ENCODE results near the gene TRABD2B. TPM values are rescaled to one million over a fixed set of nuclear protein-coding genes. Genes with fewer than 3 reads are reported as not detected.

Gene TRABD2B
- total RNA-seq, 1 experiment from 2014 or later: not detected

- DNase-seq (ENCODE audit: low read depth, low spot score): no peak
- in situ Hi-C loops (cut with HindIII; ENCODE audit: low pct_unique_long_range_greater_than_20kb, low sequenced_read_pairs): no loop called here
Measured at GRCh38 chr1:47794081-47794480, 203.1 kb downstream of the TRABD2B start.

- no peak for DNase-seq (ENCODE audit: low read depth, low spot score)
- in situ Hi-C loops (cut with HindIII; ENCODE audit: low pct_unique_long_range_greater_than_20kb, low sequenced_read_pairs): no loop called here
Measured at GRCh38 chr1:47793563-47793962, 203.6 kb downstream of the TRABD2B start.

GRCh38 chr1:47792779-47793178 is 204.4 kb downstream of the TRABD2B start:
- DNase-seq (ENCODE audit: low read depth, low spot score): no peak
- in situ Hi-C loops (cut with HindIII; ENCODE audit: low pct_unique_long_range_greater_than_20kb, low sequenced_read_pairs): no loop called here

DNA sequence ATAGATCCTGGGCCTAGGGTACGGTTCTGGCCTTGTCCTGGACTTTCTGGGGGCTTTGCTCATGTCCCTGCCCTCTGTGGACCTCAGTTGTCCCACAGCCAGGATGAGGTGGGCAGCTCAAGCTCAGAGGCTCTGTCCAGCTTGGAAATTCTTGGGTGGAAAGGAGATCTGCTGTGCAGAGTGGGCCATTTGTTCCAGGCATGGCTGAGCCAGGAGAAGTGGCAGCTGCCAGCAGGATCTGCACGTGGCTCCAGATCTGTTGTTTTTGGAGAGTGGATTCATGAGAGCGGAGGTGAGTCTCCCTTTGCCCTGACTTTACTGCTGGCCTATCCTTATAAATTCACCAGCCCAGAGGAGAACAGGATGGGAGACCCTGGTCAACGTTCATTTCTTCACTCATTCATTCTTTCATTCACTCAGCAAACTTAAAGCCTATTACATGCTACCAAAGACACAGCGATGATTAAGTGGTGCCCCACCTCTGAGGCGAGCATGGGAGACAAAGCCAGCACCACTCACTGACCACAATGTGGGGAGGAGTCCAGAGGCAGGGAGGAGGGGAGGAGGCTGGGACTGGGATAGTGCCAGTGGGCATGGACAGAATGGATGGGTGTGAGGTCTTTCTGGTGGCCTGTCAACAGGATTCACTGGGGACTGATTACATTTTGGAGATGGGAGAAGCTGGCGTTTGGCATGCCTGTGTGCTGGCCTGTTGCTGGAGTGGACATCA is 205.1 kb downstream of the TRABD2B start:
- in situ Hi-C loops (cut with HindIII; ENCODE audit: low pct_unique_long_range_greater_than_20kb, low sequenced_read_pairs): no loop called here
- DNase-seq (ENCODE audit: low read depth, low spot score): no peak

GRCh38 chr1:47788761-47789160 is 208.4 kb downstream of the TRABD2B start:
- DNase-seq (ENCODE audit: low read depth, low spot score): no peak
- in situ Hi-C loops (cut with HindIII; ENCODE audit: low pct_unique_long_range_greater_than_20kb, low sequenced_read_pairs): no loop called here

DNA sequence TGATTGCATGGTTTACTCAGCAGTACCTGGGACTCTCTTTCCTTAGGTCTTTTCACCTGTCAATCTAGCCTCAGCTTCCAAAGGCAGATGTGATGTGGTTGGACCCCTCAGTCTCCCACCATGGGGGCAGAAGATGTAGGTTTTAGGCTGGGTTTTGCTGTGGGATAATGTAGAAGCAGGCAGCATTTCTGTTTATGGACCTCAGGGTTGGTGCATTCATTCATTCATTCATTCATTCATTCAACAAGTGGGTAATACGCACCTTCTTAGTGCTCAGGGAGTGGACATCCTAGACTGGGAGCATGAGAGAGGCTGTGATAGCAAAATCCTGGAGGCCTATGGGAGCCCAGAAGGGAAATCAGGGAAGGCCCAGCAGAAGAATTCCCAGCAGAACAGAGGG is 209.6 kb downstream of the TRABD2B start:
- in situ Hi-C loops (cut with HindIII; ENCODE audit: low pct_unique_long_range_greater_than_20kb, low sequenced_read_pairs): no loop called here
- no peak for DNase-seq (ENCODE audit: low read depth, low spot score)

GRCh38 chr1:47786316-47786715 is 210.9 kb downstream of the TRABD2B start:
- DNase-seq (ENCODE audit: low read depth, low spot score): no peak
- in situ Hi-C loops (cut with HindIII; ENCODE audit: low pct_unique_long_range_greater_than_20kb, low sequenced_read_pairs): no loop called here

DNA sequence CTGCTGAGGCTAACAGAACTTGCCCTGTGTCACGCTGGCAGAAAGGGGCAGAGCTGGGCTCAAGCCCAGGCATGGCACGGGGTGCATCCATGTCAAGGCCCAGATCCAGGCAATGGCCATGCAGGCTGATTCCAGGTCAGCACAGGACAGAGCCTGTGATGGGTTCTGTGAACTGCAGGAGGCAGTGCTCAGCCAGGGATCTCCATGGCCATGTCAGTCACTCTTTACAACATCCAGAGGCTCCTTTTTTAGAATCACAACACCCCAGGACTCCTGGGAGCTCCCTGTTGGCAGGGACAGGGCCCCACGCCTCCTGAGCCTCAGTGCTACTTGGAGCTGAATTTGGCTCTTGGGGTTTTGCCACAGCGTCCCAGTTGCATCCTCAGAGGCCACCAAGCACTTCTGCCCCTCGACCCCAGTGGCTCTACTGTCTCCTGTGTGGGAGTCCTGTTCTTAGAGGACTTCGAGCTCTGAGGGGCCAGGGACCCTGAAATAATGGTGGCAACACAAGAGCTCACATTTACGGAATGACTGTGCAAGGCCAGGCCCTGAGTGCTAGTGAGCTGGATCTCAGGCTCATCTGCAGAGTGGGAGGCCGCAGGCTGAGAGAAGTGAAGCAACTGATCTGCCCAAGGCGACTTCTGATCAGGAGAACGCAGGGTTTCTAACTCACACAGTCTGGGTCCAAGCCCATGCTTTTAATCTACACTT is 211.5 kb downstream of the TRABD2B start:
- in situ Hi-C loops (cut with HindIII; ENCODE audit: low pct_unique_long_range_greater_than_20kb, low sequenced_read_pairs): no loop called here
- peak; percentile 22 for DNase-seq (ENCODE audit: low read depth, low spot score)

DNA sequence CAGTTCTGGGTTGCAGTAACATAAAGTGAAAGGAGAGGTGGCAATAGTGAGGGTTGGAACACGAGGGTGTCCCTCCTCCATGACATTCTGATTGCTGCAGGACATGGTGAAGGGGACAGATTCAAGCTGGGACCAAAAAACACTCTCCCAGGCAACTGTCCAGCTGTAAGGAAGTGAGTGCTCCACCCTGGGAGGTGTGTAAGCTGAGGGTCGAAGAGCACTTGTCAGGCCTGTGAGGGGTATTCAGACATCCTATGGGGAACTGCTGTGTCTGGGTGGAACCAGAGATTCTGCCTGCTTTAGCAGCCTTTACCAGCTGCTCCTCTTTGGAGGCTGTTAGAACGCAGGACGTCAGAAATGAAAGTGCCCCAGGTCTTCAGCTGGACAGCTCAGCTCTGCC is 212.1 kb downstream of the TRABD2B start:
- DNase-seq (ENCODE audit: low read depth, low spot score): no peak
- in situ Hi-C loops (cut with HindIII; ENCODE audit: low pct_unique_long_range_greater_than_20kb, low sequenced_read_pairs): no loop called here

DNA sequence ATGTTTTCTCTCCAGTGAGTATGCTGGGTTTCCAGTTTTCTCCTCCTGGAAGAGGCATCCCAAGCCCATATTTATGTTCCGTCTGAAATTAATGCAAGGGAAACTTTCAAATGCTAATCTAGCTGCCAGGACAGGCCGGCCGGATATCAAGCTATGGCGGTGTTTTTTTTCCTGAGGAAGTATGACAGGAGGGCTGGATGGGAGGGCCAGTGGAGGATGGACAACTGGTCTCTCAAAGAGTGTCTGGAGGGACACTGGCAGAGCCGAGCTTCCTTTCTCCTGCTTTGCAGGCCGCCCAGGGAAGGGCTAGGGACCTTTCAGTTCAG is 212.7 kb downstream of the TRABD2B start:
- in situ Hi-C loops (cut with HindIII; ENCODE audit: low pct_unique_long_range_greater_than_20kb, low sequenced_read_pairs): no loop called here
- DNase-seq (ENCODE audit: low read depth, low spot score): no peak

DNA sequence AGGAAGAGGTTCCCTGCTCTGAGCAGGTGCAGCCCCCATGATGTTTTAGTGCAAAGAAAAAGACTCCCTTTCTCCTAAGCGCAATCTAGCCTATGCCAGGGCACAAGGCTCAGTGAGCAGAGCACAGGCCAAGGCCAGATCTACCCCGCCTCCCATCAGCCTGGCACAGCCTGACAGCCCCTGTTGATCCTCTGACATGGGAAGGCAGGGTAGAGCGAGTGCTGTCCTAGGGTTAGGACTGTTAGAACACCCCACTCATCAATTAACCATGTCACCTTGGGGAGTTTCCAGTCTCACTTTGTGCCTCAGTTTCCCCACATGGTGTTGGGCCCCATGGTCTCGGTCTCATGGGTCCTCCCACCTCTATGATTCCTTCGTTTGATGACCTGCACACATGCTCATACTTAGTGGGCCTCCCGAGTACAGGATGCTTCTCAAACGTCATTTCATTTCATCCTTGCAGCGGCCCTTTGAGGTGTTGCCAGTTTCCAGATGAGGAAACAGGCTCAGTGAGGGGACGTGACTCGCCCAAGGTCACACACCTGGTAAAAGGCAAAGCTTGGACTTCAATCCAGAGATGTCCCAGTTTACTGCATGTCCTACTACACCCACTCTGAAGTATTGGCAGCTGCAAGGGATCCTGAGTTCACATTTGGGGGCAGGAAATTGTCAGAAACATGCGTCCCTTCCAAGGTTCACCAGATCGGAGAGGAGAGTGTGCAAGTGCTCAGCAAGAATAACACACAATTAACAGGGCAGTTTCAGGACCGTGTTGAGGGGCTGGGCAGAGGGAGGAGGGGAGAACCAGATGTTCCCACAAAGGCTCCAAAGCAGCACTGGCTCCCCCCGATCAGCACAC is 213.3 kb downstream of the TRABD2B start:
- no peak for DNase-seq (ENCODE audit: low read depth, low spot score)

GRCh38 chr1:47782414-47783166 is 214.6 kb downstream of the TRABD2B start:
- in situ Hi-C loops (cut with HindIII; ENCODE audit: low pct_unique_long_range_greater_than_20kb, low sequenced_read_pairs): no loop called here
- no peak for DNase-seq (ENCODE audit: low read depth, low spot score)

More for the DNA sequence above, 213.3 kb downstream of the TRABD2B start:
- in situ Hi-C loops (cut with HindIII; ENCODE audit: low pct_unique_long_range_greater_than_20kb, low sequenced_read_pairs): no loop called here

DNA sequence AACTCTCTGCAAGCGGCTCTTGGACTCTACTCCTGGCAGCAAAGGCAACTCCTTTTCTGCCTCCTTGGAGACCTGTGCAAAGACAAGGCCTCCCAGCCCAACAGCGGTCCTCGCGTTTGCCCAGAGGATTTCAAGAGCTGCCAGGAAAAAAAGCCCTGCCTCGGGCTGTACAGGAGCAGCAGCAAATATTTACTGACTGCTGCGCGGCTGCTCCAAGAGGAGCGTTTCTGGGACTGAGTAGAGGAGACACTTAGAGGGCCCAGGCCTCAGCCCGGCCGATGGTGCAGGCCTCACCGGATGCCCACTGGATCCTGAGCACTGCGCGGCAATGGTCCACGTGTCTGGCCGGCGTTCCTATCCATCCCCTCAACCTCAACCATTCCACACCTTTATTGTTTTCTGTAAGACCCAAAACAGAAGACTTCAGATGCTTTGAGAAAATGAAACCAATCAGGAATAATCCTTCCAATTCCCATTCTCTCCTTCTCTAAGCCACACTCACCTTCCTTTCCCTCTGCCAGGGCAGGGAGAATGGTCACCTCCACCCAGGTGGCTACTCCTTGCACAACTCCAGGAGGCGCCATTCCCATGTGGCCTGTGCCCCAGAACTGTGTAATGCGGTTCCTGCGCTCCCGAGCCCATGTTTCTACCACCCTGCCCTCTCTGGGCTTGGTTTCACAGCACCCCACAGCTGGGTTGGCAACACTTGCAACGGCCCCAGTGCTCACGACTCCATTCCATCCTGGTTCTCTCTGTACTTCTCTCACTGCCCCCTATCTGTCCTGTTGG is 215.8 kb downstream of the TRABD2B start:
- in situ Hi-C loops (cut with HindIII; ENCODE audit: low pct_unique_long_range_greater_than_20kb, low sequenced_read_pairs): no loop called here
- DNase-seq (ENCODE audit: low read depth, low spot score): no peak

DNA sequence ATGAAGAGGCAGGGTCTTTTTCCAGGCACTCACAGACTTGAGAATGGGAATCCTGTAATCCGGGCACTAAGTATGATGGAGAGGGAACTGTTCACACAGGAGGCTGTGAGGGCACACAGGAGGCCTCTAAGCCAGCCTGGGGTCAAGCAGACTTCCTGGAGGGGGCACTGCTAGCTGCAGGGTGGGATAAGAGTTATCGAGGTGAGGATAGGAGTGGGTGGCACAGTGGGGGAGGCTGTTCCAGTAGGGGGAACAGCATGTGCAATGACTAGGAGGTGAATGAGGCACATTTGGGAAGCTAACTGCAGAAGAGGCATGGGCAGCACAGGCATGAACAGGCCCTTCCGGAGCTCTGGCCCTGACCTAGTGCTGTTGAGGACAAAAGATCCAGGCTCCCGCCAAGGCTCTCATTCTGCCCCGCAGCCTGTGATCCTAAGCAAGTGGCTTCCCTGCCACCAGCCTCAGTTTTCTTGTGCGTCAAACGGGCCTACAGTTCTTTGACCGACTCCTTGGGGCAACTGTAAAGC is 216.7 kb downstream of the TRABD2B start:
- in situ Hi-C loops (cut with HindIII; ENCODE audit: low pct_unique_long_range_greater_than_20kb, low sequenced_read_pairs): no loop called here
- no peak for DNase-seq (ENCODE audit: low read depth, low spot score)

DNA sequence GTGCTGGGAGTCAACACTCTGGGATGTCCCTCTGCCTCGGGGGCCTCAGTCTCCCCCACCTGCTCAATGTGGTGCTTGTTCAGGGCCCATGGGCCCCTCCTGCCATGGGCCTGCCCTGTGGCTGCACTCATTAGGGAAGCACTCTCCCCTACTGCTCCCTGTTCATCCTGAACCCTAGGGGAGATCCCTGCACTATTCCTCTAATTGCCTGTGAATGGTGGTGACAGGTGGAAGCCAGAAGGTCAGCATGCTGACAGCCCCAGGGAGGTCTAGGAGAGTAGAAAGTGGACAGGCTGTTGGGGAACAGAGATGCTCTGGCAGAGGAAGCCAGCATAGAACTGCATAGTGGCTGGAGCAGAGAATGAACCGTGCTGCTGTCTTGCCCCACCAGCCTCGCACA is 217.6 kb downstream of the TRABD2B start:
- in situ Hi-C loops (cut with HindIII; ENCODE audit: low pct_unique_long_range_greater_than_20kb, low sequenced_read_pairs): no loop called here
- DNase-seq (ENCODE audit: low read depth, low spot score): no peak

DNA sequence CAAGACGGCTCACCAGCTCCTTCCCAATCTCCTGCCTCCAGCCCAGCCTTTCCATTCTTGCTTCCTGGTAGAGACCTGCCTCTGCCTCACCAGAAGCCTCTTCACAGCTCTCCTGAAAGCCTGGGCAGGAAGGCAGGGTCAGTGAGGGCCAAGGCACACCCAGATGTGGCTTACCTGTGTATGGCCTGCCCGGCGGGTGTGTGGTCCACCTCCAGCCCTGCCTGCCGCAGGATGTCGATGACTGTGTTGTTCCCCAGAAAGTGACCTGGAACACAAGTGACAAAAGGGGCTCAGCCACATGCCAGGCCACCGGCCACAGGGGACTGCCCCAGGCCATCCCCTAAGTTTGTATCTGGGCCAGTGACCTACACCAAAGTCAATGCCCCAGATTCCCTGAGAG is 218.9 kb downstream of the TRABD2B start:
- no peak for DNase-seq (ENCODE audit: low read depth, low spot score)
- in situ Hi-C loops (cut with HindIII; ENCODE audit: low pct_unique_long_range_greater_than_20kb, low sequenced_read_pairs): no loop called here

GRCh38 chr1:47777322-47777721 is 219.9 kb downstream of the TRABD2B start:
- no peak for DNase-seq (ENCODE audit: low read depth, low spot score)
- in situ Hi-C loops (cut with HindIII; ENCODE audit: low pct_unique_long_range_greater_than_20kb, low sequenced_read_pairs): no loop called here

Data from SK-MEL-5 (cell line).